Activated CD8-positive, alpha-beta memory T cell treated with anti-CD3 and anti-CD28 coated beads for 1 hour (primary cell): ENCODE results near the gene NME3.

Experiments used
- DNase-seq, 2 donors: peaks; one replicate each; pipeline ENCODE4 v3.0.0-alpha.2; 2020; ENCODE audit warnings: low read depth in 1 of 2; ENCODE audit errors: extremely low read depth in 1 of 2

NME3 gene

GRCh38 chr16:1781758-1782407, 10.5 kb upstream of the NME3 start:
- DNase-seq: no peak

DNA sequence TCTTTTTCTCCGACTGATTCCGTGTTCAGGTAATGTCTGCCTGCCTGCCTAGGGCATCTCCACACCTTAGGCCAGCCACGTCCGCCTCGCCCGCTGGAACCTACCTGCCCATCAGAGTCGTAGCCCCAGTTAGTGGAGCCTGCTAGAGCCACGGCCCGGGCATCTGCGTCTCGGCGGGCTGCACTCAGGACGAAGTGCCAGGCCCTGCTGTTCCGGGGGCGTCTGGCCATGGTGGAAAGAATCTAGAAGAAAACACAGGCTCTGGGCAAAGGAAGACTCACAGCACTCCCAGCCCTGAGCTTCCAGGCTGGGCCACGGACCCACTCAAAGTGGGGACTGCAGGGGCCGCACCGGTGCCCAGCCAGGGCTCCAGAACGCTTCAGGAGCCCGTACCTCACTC, 9.9 kb upstream of the NME3 start:
- DNase-seq: no peak

DNA sequence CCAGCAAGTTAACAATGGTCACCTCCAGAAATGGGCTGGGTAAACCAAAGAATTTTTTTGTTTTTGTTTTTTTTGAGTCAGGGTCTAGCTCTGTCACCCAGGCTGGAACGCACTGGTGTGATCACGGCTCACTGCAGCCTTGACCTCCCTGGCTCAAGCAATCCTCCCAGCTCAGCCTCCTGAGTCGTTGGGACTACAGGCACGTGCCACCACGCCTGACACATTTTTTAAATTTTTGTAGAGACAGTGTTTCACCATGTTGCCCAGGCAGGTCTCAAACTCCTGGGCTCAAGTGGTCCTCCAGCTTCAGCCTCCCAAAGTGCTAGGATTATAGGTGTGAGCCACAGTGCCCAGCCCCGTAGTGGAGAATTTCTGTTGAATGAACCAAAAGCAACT, 9.3 kb upstream of the NME3 start:
- DNase-seq: no peak

DNA sequence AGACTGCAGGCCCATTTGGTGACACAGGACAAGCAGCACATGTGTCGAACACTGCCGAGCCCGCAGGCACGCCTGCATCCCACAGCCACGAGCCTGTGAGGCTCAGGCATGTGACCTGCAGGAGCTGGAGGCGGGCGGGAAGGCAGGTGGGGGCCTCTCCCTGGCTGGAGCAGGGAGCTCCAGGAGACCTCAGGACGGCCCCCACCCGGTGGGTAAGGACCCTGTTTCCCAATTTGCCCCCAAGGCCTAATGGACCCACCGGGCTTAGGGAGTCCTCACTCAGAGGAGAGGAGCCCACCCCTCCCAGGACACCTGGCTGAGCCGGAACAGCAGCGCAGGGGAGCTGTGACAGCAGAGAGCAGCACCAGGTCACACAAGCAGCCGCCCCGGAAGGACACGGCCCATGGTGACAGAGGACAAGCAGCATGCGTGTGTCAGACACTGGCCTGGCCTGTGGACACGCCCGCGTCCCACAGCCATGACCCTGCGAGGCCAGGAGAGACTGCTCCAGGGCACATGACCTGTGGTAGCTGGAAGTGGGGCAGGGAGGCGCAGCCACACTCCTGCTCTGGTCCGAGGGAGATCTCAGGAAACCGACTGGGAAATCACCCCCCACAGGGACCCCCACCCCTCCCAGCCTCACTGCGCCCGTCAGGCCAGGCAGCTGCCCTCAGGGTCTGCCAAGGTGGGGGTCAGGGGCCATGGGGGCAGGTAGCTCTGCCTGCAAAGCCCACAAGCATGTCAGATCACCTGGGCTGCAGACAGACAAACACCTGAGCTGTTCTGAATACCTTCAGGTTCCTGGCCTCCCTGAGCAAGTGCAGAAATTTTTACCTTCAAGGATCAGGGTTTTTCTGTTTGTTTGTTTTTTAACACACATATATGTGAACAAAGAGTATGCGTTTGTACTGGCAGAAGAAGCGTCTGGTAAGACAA, 8.7 kb upstream of the NME3 start:
- DNase-seq: no peak

- no peak for DNase-seq
These were observed 7.9 kb upstream of the NME3 start for GRCh38 chr16:1779234-1779701.

DNA sequence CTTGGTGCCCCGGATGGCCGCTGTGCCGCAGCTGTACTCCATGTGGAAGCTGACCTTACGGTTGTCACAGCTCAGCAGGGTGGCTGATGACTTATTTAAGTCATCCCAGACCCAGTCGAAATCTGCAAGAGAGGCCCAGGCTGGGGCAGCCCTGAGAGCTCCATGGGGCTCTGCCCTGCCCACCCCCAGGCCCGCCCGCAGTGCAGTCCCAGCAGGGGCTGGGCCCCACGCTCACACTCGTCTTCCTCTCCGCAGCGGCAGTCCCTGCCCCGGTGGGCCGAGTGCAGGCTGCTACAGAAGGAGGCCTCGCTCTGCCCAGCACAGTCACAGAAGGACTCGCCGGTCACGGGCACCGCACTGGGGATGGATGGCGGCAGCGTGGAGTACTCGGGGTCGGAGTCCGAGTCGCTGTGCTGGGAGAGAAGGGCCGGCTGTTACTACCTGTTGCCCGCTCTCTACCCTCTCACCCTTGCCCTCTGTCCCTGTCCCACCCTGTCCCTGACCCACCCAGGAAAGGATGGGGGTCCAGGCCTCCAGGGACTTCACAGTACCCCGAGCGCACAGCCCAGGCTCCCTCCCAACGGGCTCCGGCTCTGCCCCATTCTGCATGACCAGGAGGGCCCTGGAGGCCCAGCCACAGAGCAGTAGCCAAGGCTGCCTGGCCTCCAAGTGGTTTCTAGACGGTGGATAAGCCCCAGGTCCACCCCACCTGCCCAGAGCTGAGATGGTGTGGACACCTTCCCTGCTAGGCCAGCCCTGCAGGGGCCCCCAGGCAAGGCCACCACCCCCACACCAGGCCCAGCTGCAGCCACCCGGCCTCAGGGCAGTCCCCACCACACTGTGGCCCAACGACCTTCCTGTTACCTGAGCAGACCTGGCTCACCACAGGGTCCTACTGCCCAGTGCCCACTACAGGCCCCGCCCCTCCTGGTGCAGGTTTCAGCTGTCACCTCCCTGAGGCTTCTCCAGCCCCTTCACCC, 7.1 kb upstream of the NME3 start:
- DNase-seq: no peak

GRCh38 chr16:1777375-1778199, 6.2 kb upstream of the NME3 start:
- DNase-seq: no peak

- DNase-seq: no peak
These were observed 5.6 kb upstream of the NME3 start for GRCh38 chr16:1776991-1777374.

DNA sequence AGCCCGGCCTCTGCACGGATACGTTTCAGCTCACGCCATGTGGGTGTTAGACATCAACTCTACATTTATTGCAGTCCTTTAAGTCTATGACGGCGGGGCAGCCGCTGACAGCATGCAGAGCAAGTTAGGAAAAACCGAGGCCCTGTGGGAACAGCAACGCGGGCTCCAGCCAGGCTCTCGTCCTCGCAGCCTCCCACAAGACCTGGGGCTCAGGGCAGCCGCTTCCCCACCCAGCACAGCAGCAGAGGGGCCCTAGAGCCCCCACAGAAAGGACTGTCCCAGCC, 5.3 kb upstream of the NME3 start:
- DNase-seq: no peak

- no peak for DNase-seq
These were observed 4.7 kb upstream of the NME3 start for GRCh38 chr16:1775846-1776671.

GRCh38 chr16:1775006-1775845, 3.9 kb upstream of the NME3 start:
- DNase-seq: no peak

GRCh38 chr16:1774448-1774780, 3.1 kb upstream of the NME3 start:
- DNase-seq: no peak

GRCh38 chr16:1773703-1774447, 2.5 kb upstream of the NME3 start:
- DNase-seq: no peak

DNA sequence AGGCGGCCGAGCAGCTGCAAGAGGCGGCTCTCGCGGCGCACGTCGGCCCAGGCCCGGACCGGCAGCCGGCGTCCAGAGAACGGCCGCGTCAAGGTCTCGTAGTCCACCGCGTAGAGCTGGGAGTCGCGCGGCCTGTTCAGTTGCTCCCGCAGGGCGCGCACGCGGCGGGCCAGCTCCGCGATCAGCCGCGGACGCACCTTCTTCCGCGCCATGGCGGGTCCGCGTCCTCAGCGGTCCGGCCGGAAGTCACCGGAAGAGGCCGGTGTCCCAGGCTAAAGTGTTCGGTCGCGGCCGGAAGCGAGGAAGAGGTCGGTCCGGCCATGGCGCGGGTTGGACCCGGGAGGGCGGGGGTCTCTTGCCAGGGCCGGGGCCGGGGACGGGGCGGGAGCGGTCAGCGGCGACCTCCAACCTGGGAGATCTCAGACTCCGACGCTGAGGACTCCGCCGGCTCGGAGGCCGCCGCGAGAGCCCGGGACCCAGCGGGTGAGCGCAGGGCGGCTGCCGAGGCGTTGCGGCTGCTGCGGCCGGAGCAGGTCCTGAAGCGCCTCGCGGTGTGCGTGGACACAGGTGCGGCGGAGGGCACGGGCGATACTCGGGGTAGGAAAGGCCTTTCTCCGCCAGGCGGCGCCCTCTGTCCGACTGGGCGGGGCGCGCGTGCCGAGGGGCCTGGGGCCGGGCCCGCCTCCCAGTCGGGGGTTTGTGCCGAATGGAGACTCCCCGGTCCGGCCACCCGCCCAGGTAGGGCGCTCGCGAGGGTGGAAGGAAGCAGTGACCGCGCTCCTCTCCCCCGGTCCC, 1.8 kb upstream of the NME3 start, which contains the start of gene MRPS34:
MRPS34 (minus strand) TSS at position 227 of the 795 bp plus-strand sequence; CDS start at position 212, 15 bp downstream.
- peak; percentile 44 to 69 for DNase-seq

DNA sequence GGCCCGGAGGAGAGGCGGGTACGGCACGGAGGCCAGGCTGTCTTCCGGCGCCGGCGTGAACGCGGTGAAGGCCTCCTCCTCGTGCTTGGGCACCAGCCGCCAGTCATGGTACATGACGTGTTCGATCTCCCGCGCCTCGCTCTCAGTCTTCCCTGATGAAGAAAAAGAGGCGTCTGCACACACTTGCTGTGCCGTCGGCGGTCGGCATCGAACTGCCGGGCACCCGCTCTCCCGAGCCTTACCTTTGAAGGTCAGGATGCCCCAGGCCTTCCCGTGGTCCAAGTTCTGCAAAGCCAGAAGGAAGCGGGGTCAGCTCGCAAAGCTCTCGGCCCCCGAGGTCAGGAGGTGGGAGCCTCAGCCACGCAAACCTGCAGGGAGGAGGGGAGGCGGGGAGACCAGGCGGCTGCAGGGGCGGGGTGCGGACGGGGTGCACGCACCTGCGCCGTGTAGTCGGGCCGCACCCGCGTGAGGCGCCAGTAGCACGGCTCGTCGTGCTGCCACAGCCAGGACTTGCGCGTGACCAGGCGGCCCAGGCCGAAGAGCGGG, 1.1 kb upstream of the NME3 start, which contains the start of gene EME2:
EME2 (plus strand) TSS at position 449 of the 546 bp plus-strand sequence. CDS start 418 bp downstream, outside the sequence.
- DNase-seq: peak in 1 of 2 donors; percentile 22

GRCh38 chr16:1771864-1772361, 570 bp upstream of the NME3 start:
- DNase-seq: no peak
